ENCODE results near the gene ABCD1. TPM values are rescaled to one million over a fixed set of nuclear protein-coding genes. Genes with fewer than 3 reads are reported as not detected.

The ABCD1 gene
- total RNA-seq, 1 donor from 2014 or later, result 22.3 TPM

DNA sequence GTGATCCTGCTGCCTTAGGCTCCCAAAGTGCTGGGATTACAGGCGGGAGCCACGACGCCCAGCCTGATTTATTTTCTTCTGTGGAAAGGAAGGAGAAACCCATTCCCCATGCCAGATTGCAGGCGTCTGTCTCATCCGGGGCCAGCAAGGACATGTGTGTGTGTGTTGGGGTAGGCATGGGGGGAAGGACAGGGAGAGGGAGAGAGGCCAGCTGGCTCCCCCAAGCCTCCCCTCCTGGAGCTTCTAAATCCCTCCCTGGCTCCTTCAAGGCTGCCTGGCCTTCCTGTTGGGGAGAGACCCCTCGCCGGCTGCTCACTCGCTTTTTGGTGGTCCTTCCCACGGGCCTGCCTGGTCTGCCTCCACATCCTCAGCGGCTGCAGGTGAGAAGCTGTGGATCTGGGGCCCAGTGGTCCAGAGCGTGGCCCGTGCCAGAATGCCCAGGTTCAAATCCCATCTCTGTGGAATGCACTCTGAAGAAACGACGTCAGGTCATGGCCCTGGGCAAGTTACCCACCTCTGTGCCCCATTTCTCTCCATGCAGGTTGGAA, 38.0 kb downstream of the ABCD1 start:
- DNase-seq (ENCODE audit: low read depth), result no peak

DNA sequence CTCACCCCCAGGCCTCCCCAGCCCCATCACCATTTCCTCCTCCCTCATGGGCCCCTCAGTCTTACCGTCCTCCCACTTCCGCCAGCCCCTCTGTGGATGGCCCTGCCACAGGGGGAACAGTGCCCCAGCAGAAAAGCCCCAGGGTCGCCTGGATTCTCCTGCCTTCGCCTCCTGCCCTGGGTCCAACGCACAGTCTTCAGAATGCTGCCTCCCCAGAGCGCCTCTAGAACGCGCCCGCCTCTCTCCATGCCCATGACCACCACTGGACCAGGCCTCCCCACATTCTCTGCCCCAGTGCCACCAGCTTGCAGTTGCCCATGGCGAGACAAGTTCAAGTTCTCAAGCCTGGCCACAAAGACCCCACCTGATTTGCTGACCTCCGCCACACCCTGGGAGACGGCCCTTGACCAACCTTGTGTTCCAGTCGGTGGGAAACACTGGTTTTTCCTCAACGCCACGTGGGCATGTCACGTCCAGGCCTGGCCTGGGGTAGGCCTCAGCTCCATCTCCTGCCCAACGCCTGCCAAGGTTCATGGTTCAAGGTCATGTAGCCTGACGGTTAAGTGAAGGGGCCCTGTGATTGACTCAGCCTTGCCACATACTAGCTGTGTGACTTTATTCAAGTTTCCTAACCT, 38.8 kb downstream of the ABCD1 start:
- no peak for DNase-seq (ENCODE audit: low read depth)

DNA sequence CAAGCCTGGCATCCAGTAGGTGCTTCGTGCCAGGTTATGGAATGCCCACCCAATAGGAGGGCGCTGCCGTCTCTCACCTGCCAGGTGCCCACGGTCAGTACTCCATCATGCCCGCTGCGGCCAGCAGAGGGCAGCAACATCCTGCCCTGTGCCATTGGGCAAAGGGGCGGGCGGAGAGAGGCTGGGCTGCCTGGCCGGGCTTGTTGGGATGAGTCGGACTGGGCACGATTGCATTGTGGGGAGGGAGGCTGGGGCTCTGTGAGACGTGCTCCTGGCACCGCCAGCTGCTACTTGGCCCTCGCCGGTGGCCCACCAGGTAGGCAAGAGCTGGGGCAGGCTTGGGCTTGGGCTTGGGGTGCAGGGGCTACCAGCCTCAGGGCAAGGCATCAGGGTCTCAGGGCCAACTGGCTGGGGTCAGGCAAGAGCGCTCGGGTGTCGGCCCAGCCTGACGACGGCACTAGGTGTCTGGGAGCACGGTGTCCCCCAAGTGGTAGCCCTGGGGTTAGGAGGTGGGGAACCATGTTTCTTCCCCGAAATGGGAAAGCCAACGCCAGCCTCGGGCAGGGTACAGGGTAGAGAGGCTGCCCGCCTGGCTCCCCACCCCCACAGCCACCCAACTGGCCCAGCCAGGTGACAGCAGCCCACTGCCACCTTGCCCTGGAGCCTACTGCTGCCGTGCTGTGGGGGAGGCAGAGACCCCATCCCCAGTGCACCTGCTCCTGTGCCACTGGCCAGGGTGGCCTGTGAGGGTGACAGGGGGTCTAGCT, 39.5 kb downstream of the ABCD1 start, which contains the start of gene PLXNB3:
Gene PLXNB3, plus strand, starts transcription at position 261 of the 767 bp plus-strand sequence. CDS start 1,287 bp downstream, outside the sequence.
- peak; percentile 28 for DNase-seq (ENCODE audit: low read depth)

DNA sequence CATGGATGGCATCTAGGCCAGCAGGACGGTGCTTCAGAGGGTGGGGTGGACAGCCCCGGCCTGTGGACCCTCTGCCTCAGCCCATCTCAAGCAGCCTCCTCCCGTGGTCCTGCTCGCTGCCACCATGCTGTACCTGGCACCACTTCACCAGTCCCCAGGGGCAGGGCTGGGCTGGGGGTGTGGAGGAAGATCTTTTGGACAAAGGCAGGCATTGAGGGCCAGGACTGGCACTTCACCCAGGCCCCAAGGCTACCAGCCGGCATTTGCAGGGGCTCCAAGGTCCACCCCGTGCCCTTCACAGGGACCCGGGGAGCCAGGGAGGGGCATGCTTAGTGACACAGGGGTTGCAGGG, 40.1 kb downstream of the ABCD1 start:
- DNase-seq (ENCODE audit: low read depth), result no peak

DNA sequence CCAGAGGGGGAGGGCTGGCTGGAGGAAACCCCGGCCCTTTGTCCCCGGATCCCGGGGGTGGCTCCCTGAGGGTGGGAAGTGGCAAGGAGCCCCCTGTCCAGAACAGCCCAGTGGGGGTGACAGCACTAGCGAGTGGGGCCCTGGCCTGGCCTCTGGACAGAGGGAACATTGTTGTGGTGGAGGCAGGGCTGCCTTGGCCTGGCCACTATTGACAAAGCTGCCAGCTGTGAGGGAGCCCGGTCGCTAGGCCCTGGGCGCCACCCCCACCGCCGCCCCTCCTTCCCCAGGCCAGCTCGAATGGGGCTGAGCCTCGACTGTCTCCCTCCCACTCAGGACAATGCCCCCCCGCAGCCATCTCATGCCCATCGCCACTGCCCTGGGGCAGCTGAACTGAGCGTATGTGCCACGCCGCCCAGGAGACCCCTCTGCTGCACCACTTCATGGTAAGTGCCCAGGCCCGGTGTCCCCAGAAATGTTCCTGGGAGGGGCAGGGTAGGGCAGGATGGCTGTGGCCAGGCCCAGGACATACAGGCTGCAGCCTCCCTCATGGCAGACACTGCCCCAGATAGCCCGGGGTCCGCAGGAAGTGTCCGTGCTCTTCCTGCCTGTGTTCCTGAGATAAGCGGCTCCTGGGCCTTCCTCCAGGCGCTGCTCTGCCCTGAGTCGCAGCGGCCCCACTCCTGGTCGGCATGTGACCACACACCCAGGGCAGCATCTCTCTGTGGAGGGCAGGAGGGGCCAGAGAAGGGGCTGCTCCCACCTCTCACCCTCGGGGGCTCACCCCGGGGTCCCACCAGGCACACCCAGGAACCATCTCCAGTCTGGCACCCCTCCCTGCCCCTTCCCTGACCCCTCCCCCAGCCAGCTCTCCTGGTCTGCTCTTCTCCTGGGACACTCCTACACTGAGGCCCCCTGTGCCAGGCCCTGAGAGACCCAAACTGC, 40.8 kb downstream of the ABCD1 start:
- no peak for DNase-seq (ENCODE audit: low read depth)

DNA sequence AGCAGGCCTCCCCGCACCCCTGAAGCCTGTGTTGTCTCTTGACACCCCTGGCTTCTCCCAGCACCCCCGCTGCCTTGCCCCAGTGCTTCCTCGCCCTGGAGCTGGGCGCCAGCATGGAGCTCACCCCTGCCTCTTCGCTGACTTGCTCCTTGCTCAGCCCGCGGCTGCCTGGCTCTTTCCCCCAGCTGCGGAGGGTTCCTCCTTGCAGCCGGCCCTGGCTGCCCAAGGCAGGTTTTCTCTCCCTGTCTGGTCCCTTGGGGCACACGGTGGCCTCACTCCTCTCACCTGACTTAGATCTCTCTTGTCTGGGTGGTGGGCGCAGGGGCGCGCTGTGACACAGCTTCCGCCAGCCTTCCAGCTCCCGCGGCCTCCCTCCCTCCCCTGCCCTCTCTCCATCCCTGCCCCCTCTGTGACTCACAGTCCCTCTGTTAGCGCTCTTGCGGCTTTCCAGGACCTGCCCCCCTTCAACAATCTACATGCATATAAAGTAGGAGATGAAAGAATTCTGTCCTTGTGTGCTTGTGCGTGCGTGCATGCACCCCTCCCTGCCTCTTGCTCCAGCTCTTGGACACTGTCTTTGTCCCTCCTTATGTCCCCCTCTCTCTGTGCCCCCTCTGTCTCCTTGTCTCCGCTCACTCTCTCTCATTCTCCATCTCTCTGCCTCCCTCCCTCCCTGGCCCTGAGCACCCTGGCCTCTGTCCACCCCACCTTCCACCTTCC, 41.6 kb downstream of the ABCD1 start:
- DNase-seq (ENCODE audit: low read depth), result peak; percentile 36

DNA sequence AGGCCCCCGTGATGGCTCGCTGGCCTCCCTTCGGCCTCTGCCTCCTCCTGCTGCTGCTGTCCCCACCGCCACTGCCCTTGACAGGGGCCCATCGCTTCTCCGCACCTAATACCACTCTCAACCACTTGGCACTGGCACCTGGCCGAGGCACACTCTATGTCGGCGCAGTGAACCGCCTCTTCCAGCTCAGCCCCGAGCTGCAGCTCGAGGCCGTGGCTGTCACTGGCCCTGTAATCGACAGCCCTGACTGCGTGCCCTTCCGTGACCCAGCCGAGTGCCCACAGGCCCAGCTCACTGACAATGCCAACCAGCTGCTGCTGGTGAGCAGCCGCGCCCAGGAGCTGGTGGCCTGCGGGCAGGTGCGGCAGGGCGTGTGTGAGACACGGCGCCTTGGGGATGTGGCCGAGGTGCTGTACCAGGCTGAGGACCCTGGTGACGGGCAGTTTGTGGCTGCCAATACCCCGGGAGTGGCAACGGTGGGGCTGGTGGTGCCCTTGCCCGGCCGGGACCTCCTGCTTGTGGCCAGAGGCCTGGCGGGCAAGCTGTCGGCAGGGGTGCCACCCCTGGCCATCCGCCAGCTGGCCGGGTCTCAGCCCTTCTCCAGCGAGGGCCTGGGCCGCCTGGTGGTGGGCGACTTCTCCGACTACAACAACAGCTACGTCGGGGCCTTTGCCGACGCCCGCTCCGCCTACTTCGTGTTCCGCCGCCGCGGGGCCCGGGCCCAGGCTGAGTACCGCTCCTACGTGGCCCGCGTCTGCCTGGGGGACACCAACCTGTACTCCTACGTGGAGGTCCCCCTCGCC, 42.4 kb downstream of the ABCD1 start:
- DNase-seq (ENCODE audit: low read depth), result no peak

DNA sequence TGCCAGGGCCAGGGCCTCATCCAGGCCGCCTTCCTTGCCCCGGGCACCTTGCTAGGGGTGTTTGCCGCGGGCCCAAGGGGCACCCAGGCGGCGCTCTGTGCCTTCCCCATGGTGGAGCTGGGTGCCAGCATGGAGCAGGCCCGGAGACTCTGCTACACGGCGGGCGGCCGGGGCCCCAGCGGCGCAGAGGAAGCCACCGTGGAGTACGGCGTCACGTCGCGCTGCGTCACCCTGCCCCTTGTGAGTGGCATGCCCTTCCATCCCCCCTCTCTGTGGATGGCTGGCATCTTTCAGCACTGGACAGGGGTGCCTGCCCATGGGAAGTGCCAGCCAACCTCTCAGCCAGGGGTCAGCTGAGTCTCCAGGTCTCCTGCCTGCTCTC, 43.0 kb downstream of the ABCD1 start:
- no peak for DNase-seq (ENCODE audit: low read depth)

DNA sequence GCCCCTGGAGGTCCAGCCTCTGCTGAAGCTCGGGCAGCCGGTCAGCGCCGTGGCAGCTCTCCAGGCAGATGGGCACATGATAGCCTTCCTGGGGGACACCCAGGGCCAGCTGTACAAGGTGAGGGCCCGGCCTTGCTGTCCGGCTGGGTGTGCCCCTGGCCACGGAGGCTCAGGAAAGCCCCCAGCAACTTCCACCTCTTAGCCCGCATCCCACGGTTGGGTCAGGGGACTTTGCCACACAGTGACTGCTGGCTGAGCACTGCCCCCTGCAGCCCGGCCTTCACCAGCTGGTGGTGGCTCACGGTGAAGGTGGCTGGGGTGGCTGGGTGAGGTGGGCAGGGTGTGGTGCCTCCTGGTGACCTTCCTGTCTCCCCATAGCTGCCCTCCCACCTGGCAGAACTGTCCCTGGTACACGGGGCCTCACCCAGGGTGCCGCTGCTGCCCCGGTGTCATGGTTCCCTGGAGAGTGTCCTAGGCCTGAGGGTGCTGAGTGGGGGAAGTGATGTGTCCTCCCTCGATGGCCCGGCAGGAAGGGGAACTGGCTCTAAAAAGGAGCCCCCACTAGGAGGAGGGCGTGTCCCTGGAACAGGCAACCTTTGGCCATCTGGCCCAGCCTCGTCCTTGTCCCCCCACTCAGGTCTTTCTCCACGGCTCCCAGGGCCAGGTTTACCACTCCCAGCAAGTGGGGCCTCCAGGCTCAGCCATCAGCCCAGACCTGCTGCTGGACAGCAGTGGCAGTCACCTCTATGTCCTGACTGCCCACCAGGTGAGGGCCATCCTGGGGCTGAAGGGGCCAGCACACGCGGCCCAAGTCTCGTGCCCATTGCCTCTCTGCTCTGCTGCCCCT, 43.9 kb downstream of the ABCD1 start:
- no peak for DNase-seq (ENCODE audit: low read depth)

DNA sequence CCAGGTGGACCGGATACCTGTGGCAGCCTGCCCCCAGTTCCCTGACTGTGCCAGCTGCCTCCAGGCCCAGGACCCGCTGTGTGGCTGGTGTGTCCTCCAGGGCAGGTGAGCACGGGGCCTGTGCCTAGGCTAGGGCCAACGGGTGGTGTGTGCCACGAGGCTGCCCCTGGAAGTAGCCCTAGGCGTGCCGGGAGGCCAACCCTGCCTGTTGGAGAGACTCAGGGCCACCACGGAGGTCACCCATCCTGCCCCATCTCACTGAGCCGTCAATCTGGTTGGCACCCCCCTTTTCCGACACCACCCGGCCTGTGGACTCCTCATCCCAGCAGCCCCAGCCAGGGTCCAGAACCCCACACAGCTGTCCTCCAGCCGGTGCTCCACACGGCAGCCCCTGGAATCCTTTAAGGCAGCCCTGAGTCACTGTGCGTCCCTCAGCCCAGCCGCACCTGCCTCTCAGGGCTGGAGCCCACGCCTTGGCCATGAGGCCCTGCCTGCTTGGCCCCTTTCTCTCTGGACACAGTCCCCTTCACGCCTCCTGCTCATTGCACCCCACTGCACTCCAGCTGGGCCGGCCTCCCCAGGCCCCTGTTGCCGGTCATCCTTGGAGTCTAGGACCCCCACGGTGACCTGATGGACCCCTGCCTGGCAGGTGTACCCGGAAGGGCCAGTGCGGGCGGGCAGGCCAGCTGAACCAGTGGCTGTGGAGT, 44.7 kb downstream of the ABCD1 start:
- no peak for DNase-seq (ENCODE audit: low read depth)

DNA sequence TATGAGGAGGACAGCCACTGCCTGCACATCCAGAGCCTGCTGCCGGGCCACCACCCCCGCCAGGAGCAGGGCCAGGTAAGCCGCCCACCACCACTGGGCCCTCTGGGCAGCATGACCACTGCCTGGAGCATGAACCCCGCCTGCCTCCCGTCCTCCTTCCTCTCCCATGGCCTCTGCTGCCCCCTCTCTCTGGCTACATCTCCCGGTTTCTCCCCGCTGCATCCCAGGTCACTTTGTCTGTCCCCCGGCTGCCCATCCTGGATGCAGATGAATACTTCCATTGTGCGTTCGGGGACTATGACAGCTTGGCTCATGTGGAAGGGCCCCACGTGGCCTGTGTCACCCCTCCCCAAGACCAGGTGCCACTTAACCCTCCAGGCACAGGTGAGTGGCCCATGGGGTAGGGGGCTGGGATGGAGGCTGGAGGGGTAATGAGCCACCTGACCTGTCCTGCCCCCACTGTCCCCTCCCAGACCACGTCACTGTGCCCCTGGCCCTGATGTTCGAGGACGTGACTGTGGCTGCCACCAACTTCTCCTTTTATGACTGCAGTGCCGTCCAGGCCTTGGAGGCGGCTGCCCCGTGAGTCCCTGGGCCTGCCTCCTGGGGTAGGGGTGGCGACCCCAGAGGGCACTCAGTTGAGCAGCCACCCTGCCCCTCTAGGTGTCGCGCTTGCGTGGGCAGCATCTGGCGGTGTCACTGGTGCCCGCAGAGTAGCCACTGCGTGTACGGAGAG, 45.4 kb downstream of the ABCD1 start:
- DNase-seq (ENCODE audit: low read depth), result no peak

DNA sequence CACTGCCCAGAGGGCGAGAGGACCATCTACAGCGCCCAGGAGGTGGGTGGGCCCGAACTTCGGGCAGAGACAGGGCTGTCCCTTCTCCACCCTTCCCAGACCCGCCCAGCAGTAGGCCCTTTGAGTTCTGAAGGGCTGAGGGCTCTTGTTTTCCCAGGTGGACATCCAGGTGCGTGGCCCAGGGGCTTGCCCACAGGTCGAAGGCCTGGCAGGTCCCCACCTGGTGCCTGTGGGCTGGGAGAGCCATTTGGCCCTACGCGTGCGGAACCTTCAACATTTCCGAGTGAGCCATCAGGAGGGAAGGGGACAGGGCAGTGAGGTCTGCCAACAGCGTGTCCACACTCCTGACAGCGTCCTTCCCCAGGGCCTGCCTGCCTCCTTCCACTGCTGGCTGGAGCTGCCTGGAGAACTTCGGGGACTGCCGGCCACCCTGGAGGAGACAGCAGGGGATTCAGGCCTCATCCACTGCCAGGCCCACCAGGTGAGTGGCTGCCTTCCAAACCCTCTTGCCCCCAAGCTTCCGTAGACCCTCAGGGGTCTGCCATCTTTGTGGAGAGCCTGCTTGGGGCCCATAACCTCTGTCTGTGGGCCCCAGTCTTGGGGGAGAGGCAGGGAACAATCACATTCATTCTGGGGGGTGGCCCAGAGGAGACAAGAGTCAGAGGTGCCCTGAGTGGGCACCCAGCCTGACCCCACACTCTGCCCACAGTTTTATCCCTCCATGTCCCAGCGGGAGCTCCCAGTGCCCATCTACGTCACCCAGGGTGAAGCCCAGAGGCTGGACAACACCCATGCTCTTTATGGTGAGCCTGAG, 46.2 kb downstream of the ABCD1 start:
- no peak for DNase-seq (ENCODE audit: low read depth)

DNA sequence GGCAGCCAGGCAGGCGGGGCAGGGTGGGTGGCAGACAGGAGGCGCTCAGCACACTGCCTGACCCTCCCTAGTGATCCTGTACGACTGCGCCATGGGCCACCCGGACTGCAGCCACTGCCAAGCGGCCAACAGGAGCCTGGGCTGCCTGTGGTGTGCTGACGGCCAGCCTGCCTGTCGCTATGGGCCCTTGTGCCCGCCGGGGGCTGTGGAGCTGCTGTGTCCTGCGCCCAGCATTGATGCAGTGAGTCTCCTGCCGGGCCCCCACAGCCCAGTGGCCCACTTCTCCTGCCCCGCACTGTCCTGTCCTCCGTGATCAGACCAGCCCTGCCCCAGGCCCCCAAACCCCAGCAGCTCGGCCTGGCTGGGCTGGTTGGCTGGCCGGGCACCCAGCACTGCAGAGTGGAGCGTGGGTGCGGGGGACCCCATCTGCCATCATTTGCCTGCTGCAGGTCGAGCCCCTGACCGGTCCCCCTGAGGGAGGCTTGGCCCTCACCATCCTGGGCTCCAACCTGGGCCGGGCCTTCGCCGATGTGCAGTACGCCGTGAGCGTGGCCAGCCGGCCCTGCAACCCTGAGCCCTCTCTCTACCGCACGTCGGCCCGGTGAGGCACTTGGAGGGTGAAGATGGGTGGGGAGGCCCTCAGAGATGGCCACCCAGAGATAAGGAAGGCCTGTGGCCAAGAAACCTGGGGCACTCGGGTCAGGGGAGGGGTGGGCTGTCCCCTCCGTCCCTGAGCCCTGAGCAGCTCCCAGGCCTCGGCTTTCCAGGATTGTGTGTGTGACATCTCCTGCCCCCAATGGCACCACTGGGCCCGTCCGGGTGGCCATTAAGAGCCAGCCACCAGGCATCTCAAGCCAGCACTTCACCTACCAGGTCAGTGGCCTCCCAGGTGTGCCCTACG, 47.0 kb downstream of the ABCD1 start:
- DNase-seq (ENCODE audit: low read depth), result no peak

DNA sequence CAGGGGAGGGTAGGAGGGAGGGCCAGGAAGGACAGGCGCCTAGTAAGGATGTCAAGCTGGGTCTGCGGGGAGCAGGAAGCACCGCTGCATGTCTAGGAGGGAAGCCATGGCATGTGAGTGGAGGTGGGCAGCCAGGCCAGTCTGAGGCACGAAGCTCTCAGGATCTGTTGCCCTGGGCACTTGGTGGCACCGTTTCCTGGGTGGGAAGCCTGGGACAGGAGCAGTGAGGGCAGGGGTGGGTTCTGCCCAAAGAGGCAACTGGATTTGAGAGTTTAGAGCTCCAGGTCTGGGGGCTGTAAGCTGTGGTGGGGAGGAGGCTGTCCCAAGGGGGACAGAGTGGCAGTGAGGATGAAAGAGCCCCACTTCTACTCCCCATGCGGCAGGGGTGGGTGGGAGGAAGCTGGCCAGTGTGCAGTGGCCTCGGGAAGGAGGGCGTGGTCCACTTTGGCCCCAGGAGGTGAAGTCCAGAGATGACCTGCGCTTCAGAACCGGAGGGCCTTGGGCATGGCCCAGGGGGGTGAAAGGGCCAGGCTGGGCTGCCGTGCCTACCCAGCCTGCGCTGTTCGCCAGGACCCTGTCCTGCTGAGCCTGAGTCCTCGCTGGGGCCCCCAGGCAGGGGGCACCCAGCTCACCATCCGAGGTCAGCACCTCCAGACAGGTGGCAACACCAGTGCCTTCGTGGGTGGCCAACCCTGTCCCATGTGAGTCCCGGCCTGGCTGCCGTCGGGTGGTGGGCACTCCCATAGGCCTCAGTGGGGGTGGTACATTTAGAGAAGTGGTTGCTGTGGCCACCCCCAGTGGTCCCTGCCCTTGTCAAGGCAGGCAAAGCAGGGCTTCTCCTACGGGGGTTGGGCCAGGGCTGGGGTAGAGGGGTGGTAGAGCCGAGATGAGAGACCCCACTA, 47.9 kb downstream of the ABCD1 start:
- DNase-seq (ENCODE audit: low read depth), result no peak

DNA sequence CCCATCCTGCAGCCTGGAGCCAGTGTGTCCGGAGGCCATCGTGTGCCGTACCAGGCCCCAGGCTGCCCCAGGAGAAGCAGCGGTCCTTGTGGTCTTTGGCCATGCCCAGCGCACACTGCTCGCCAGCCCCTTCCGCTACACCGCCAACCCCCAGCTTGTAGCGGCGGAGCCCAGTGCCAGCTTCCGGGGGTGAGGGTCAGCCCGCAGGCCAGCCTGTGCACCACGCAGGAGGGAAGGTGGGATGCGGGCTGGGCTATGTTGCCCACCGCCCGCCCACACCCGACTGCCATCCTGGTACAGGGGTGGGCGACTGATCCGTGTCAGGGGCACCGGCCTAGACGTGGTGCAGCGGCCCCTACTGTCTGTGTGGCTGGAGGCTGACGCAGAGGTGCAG, 48.6 kb downstream of the ABCD1 start:
- no peak for DNase-seq (ENCODE audit: low read depth)

All from renal cortical epithelial cell (primary cell).